ENCODE data around the gene ESR1.

Gene ESR1

GRCh38 chr6:151805286-151805840 lies 2.1 kb upstream of the ESR1 start:
- Mint-ChIP-seq H3K36me3 (peaks cover 2% of the 10 kb centered on the region), H3K4me1 (peaks cover 13% of the 10 kb centered on the region), H3K27me3 (peaks cover 28% of the 10 kb centered on the region)

GRCh38 chr6:151806757-151807512 lies 547 bp upstream of the ESR1 start:
- Mint-ChIP-seq H3K27me3 (peaks cover 30% of the 10 kb centered on the region), H3K4me1 (peaks cover 13% of the 10 kb centered on the region), H3K36me3 (peaks cover 4% of the 10 kb centered on the region), H3K27ac (no peak overlapping the region), H3K4me3 (peak overlapping the region; percentile 82), H3K9me3 (no peaks in the 10 kb centered on the region)

More at GRCh38 chr6:151805286-151805840, 2.1 kb upstream of the ESR1 start:
- Mint-ChIP-seq H3K4me3 (no peak overlapping the region), H3K27ac (no peak overlapping the region), H3K9me3 (no peaks in the 10 kb centered on the region)

GRCh38 chr6:151808371-151809241 lies 1.1 kb downstream of the ESR1 start:
- H3K27me3 Mint-ChIP-seq = peaks cover 27% of the 10 kb centered on the region
- peaks cover 4% of the 10 kb centered on the region for H3K36me3 Mint-ChIP-seq
- H3K9me3 Mint-ChIP-seq = no peaks in the 10 kb centered on the region
- peaks cover 13% of the 10 kb centered on the region for H3K4me1 Mint-ChIP-seq
- peak overlapping the region; percentile 79 for H3K4me3 Mint-ChIP-seq
- H3K27ac Mint-ChIP-seq = no peak overlapping the region

- H3K9me3 Mint-ChIP-seq = no peaks in the 10 kb centered on the region
- peaks cover 13% of the 10 kb centered on the region for H3K4me1 Mint-ChIP-seq
- H3K27me3 Mint-ChIP-seq = peaks cover 27% of the 10 kb centered on the region
- peaks cover 4% of the 10 kb centered on the region for H3K36me3 Mint-ChIP-seq
- H3K27ac Mint-ChIP-seq = no peak overlapping the region
- H3K4me3 Mint-ChIP-seq = no peak overlapping the region
Observed at GRCh38 chr6:151811081-151811480, 3.6 kb downstream of the ESR1 start.

- Mint-ChIP-seq H3K27ac (no peak overlapping the region), H3K9me3 (no peaks in the 10 kb centered on the region), H3K27me3 (peaks cover 15% of the 10 kb centered on the region), H3K4me3 (no peak overlapping the region), H3K4me1 (no peaks in the 10 kb centered on the region), H3K36me3 (peaks cover 5% of the 10 kb centered on the region)
Observed at GRCh38 chr6:151813858-151814257, 6.4 kb downstream of the ESR1 start.

GRCh38 chr6:151814614-151815013 lies 7.1 kb downstream of the ESR1 start:
- no peaks in the 10 kb centered on the region for H3K4me1 Mint-ChIP-seq

GRCh38 chr6:151822252-151823111 lies 15.0 kb downstream of the ESR1 start:
- H3K4me1 Mint-ChIP-seq = no peaks in the 10 kb centered on the region
- no peaks in the 10 kb centered on the region for H3K36me3 Mint-ChIP-seq
- H3K27ac Mint-ChIP-seq = no peak overlapping the region
- no peaks in the 10 kb centered on the region for H3K27me3 Mint-ChIP-seq
- H3K4me3 Mint-ChIP-seq = no peak overlapping the region
- no peaks in the 10 kb centered on the region for H3K9me3 Mint-ChIP-seq

More at GRCh38 chr6:151814614-151815013, 7.1 kb downstream of the ESR1 start:
- Mint-ChIP-seq H3K9me3 (no peaks in the 10 kb centered on the region), H3K27me3 (peaks cover 9% of the 10 kb centered on the region), H3K36me3 (peaks cover 5% of the 10 kb centered on the region), H3K27ac (no peak overlapping the region), H3K4me3 (no peak overlapping the region)

- no peak overlapping the region for H3K27ac Mint-ChIP-seq
- no peaks in the 10 kb centered on the region for H3K9me3 Mint-ChIP-seq
- no peaks in the 10 kb centered on the region for H3K27me3 Mint-ChIP-seq
- H3K4me1 Mint-ChIP-seq = no peaks in the 10 kb centered on the region
- no peak overlapping the region for H3K4me3 Mint-ChIP-seq
- no peaks in the 10 kb centered on the region for H3K36me3 Mint-ChIP-seq
Observed at GRCh38 chr6:151826517-151827142, 19.1 kb downstream of the ESR1 start.

- H3K4me3 Mint-ChIP-seq = no peak overlapping the region
- H3K27me3 Mint-ChIP-seq = no peaks in the 10 kb centered on the region
- no peak overlapping the region for H3K27ac Mint-ChIP-seq
- H3K9me3 Mint-ChIP-seq = no peaks in the 10 kb centered on the region
- peaks cover 2% of the 10 kb centered on the region for H3K36me3 Mint-ChIP-seq
- no peaks in the 10 kb centered on the region for H3K4me1 Mint-ChIP-seq
Observed at GRCh38 chr6:151832710-151833109, 25.2 kb downstream of the ESR1 start.

- Mint-ChIP-seq H3K9me3 (no peaks in the 10 kb centered on the region), H3K27me3 (no peaks in the 10 kb centered on the region), H3K27ac (no peak overlapping the region), H3K36me3 (peaks cover 2% of the 10 kb centered on the region), H3K4me3 (no peak overlapping the region), H3K4me1 (no peaks in the 10 kb centered on the region)
Observed at GRCh38 chr6:151835396-151835795, 27.9 kb downstream of the ESR1 start.

GRCh38 chr6:151837223-151837622 lies 29.7 kb downstream of the ESR1 start:
- H3K4me1 Mint-ChIP-seq = no peaks in the 10 kb centered on the region
- no peak overlapping the region for H3K27ac Mint-ChIP-seq
- peaks cover 2% of the 10 kb centered on the region for H3K36me3 Mint-ChIP-seq
- no peaks in the 10 kb centered on the region for H3K9me3 Mint-ChIP-seq
- no peak overlapping the region for H3K4me3 Mint-ChIP-seq
- no peaks in the 10 kb centered on the region for H3K27me3 Mint-ChIP-seq

- no peak overlapping the region for H3K27ac Mint-ChIP-seq
- H3K27me3 Mint-ChIP-seq = no peaks in the 10 kb centered on the region
- no peak overlapping the region for H3K4me3 Mint-ChIP-seq
- peaks cover 13% of the 10 kb centered on the region for H3K36me3 Mint-ChIP-seq
- H3K9me3 Mint-ChIP-seq = no peaks in the 10 kb centered on the region
- H3K4me1 Mint-ChIP-seq = no peaks in the 10 kb centered on the region
Observed at GRCh38 chr6:151842816-151843215, 35.3 kb downstream of the ESR1 start.

GRCh38 chr6:151847064-151847463 lies 39.6 kb downstream of the ESR1 start:
- Mint-ChIP-seq H3K27me3 (no peaks in the 10 kb centered on the region), H3K36me3 (peaks cover 15% of the 10 kb centered on the region)

GRCh38 chr6:151850479-151851003 lies 43.1 kb downstream of the ESR1 start:
- no peaks in the 10 kb centered on the region for H3K9me3 Mint-ChIP-seq
- peaks cover 3% of the 10 kb centered on the region for H3K36me3 Mint-ChIP-seq
- no peak overlapping the region for H3K4me3 Mint-ChIP-seq
- H3K27me3 Mint-ChIP-seq = no peaks in the 10 kb centered on the region
- H3K4me1 Mint-ChIP-seq = no peaks in the 10 kb centered on the region
- no peak overlapping the region for H3K27ac Mint-ChIP-seq

More at GRCh38 chr6:151847064-151847463, 39.6 kb downstream of the ESR1 start:
- H3K4me3 Mint-ChIP-seq = no peak overlapping the region
- no peaks in the 10 kb centered on the region for H3K4me1 Mint-ChIP-seq
- H3K27ac Mint-ChIP-seq = no peak overlapping the region
- no peaks in the 10 kb centered on the region for H3K9me3 Mint-ChIP-seq
